ENCODE measurements around the gene PLK5.
"Not testable (repeated sequence)": the region's sequence is repeated elsewhere in the genome, so short reads cannot be mapped to it uniquely, and the experiment has no call there.

Gene PLK5

GRCh38 chr19:1507192-1507660 is 16.7 kb upstream of the PLK5 start:
- FAIRE-seq = no peak
- no peak for DNase-seq (ENCODE audit: insufficient read length, low spot score)

GRCh38 chr19:1507763-1508506 is 15.9 kb upstream of the PLK5 start:
- DNase-seq (ENCODE audit: insufficient read length, low spot score) = peak; percentile 93
- peak; percentile 83 for FAIRE-seq

GRCh38 chr19:1508507-1508856 is 15.4 kb upstream of the PLK5 start:
- FAIRE-seq = no peak

GRCh38 chr19:1509602-1510441 is 14.1 kb upstream of the PLK5 start:
- no peak for FAIRE-seq
- no peak for DNase-seq (ENCODE audit: insufficient read length, low spot score)

More at GRCh38 chr19:1508507-1508856, 15.4 kb upstream of the PLK5 start:
- no peak for DNase-seq (ENCODE audit: insufficient read length, low spot score)

- FAIRE-seq = no peak
- no peak for DNase-seq (ENCODE audit: insufficient read length, low spot score)
Measured at GRCh38 chr19:1510442-1510806, 13.5 kb upstream of the PLK5 start.

- DNase-seq (ENCODE audit: insufficient read length, low spot score) (no peak), FAIRE-seq (no peak)
Measured at GRCh38 chr19:1510807-1511206, 13.1 kb upstream of the PLK5 start.

GRCh38 chr19:1511318-1512317 is 12.3 kb upstream of the PLK5 start:
- DNase-seq (ENCODE audit: insufficient read length, low spot score) (no peak), FAIRE-seq (no peak)

GRCh38 chr19:1512671-1513498 is 11.0 kb upstream of the PLK5 start, which contains the start of gene ADAMTSL5:
ADAMTSL5 (minus strand) TSS chr19:1513019; CDS start chr19:1510943, 2,076 bp downstream.
- DNase-seq (ENCODE audit: insufficient read length, low spot score) (peak; percentile 83), FAIRE-seq (no peak)

- DNase-seq (ENCODE audit: insufficient read length, low spot score) (peak; percentile 62), FAIRE-seq (no peak)
Measured at GRCh38 chr19:1513499-1514294, 10.2 kb upstream of the PLK5 start.

- no peak for FAIRE-seq
- no peak for DNase-seq (ENCODE audit: insufficient read length, low spot score)
Measured at GRCh38 chr19:1514295-1514661, 9.6 kb upstream of the PLK5 start.

GRCh38 chr19:1514986-1515721 is 8.7 kb upstream of the PLK5 start:
- DNase-seq (ENCODE audit: insufficient read length, low spot score) (no peak), FAIRE-seq (no peak)

- DNase-seq (ENCODE audit: insufficient read length, low spot score) (no peak), FAIRE-seq (no peak)
Measured at GRCh38 chr19:1516395-1516753, 7.5 kb upstream of the PLK5 start.

- DNase-seq (ENCODE audit: insufficient read length, low spot score) = no peak
Measured at GRCh38 chr19:1518471-1518870, 5.4 kb upstream of the PLK5 start.

GRCh38 chr19:1519802-1520201 is 4.1 kb upstream of the PLK5 start:
- not testable (repeated sequence) for FAIRE-seq; DNase-seq (ENCODE audit: insufficient read length, low spot score)

More at GRCh38 chr19:1518471-1518870, 5.4 kb upstream of the PLK5 start:
- no peak for FAIRE-seq

- DNase-seq (ENCODE audit: insufficient read length, low spot score) (no peak), FAIRE-seq (no peak)
Measured at GRCh38 chr19:1520203-1520780, 3.6 kb upstream of the PLK5 start.

- FAIRE-seq (no peak), DNase-seq (ENCODE audit: insufficient read length, low spot score) (no peak)
Measured at GRCh38 chr19:1521636-1522035, 2.2 kb upstream of the PLK5 start.

- FAIRE-seq (no peak), DNase-seq (ENCODE audit: insufficient read length, low spot score) (no peak)
Measured at GRCh38 chr19:1522061-1522460, 1.8 kb upstream of the PLK5 start.

- DNase-seq (ENCODE audit: insufficient read length, low spot score) (no peak), FAIRE-seq (no peak)
Measured at GRCh38 chr19:1522838-1523237, 1.0 kb upstream of the PLK5 start.

Data from GM19239 (cell line).